ENCODE results near the gene FBP2.
A peak's percentile ranks its signal among the peaks of the same experiment; 100 is the strongest.

The FBP2 gene

GRCh38 chr9:94593459-94594345, at the start of gene FBP2:
TSS of gene FBP2 (minus strand) at chr9:94593824. CDS start at chr9:94593726, 98 bp downstream.
- DNase-seq = no peak

GRCh38 chr9:94643176-94643575, 49.6 kb upstream of the FBP2 start:
- peak; percentile 30 for DNase-seq

- DNase-seq = no peak
Measured at GRCh38 chr9:94642501-94642900, 48.9 kb upstream of the FBP2 start.

GRCh38 chr9:94639999-94640376, 46.4 kb upstream of the FBP2 start:
- DNase-seq = no peak

- peak; percentile 74 for DNase-seq
Measured at GRCh38 chr9:94639061-94639998, 45.7 kb upstream of the FBP2 start, which contains the start of gene FBP1. TSS of gene FBP1 (minus strand) at chr9:94639518. CDS start at chr9:94639310, 208 bp downstream.

GRCh38 chr9:94638335-94639060, 44.9 kb upstream of the FBP2 start:
- no peak for DNase-seq

GRCh38 chr9:94632737-94633136, 39.1 kb upstream of the FBP2 start:
- DNase-seq = no peak

GRCh38 chr9:94631599-94631998, 38.0 kb upstream of the FBP2 start:
- no peak for DNase-seq

GRCh38 chr9:94630833-94631232, 37.2 kb upstream of the FBP2 start:
- no peak for DNase-seq

- no peak for DNase-seq
Measured at GRCh38 chr9:94630281-94630680, 36.7 kb upstream of the FBP2 start.

- no peak for DNase-seq
Measured at GRCh38 chr9:94627287-94627686, 33.7 kb upstream of the FBP2 start.

GRCh38 chr9:94625835-94626234, 32.2 kb upstream of the FBP2 start:
- DNase-seq = no peak

- DNase-seq = no peak
Measured at GRCh38 chr9:94624629-94625028, 31.0 kb upstream of the FBP2 start.

- DNase-seq = peak; percentile 22
Measured at GRCh38 chr9:94623253-94623652, 29.6 kb upstream of the FBP2 start.

- DNase-seq = no peak
Measured at GRCh38 chr9:94622087-94622800, 28.6 kb upstream of the FBP2 start.

GRCh38 chr9:94619026-94619425, 25.4 kb upstream of the FBP2 start:
- DNase-seq = no peak

GRCh38 chr9:94613003-94613402, 19.4 kb upstream of the FBP2 start:
- no peak for DNase-seq

- DNase-seq = no peak
Measured at GRCh38 chr9:94612071-94612470, 18.4 kb upstream of the FBP2 start.

- no peak for DNase-seq
Measured at GRCh38 chr9:94611638-94612068, 18.0 kb upstream of the FBP2 start.

- no peak for DNase-seq
Measured at GRCh38 chr9:94610181-94610606, 16.6 kb upstream of the FBP2 start.

- no peak for DNase-seq
Measured at GRCh38 chr9:94607423-94607691, 13.7 kb upstream of the FBP2 start.

GRCh38 chr9:94606646-94607422, 13.2 kb upstream of the FBP2 start:
- no peak for DNase-seq
